WTC11 (cell line): Measurements from ENCODE around the gene CSNK1G1. TPM values are rescaled to one million over a fixed set of nuclear protein-coding genes. Genes with fewer than 3 reads are reported as not detected.

Experiments used
- ATAC-seq: fragments of 200-7000 bp; cut with Tn5 transposase; 2 replicates; pipeline ENCODE4 v1.10.0; 2021; ENCODE audit warnings: mild to moderate bottlenecking, moderate library complexity
- CTCF ChIA-PET: fragments of 300-600 bp; sonication (Branson Sonifier 250); formaldehyde crosslinking; loops from one replicate; lab custom pipeline; 2021; ENCODE audit warnings: antibody characterized with exemption; lab: Charles Lee
- POLR2A ChIA-PET: fragments of 350-600 bp; sonication (Branson Sonifier 250); formaldehyde crosslinking; loops from one replicate; lab custom pipeline; 2021; ENCODE audit warnings: antibody characterized with exemption; lab: Charles Lee
- DNase-seq: peaks from one replicate; pipeline ENCODE4 v3.0.0; 2021; ENCODE audit warnings: low spot score
- H3K27ac Mint-ChIP-seq: 2 replicates; pipeline ENCODE4 v1.8.0; 2021; ENCODE audit warnings: mixed read lengths
- H3K27me3 Mint-ChIP-seq: 2 replicates; pipeline ENCODE4 v1.8.0; 2021; ENCODE audit warnings: low read depth, mild to moderate bottlenecking, moderate library complexity, mixed read lengths
- H3K36me3 Mint-ChIP-seq: 2 replicates; pipeline ENCODE4 v1.8.0; 2021; ENCODE audit warnings: mixed read lengths
- H3K4me1 Mint-ChIP-seq: 2 replicates; pipeline ENCODE4 v1.8.0; 2022; ENCODE audit warnings: mixed read lengths
- H3K4me3 Mint-ChIP-seq: 2 replicates; pipeline ENCODE4 v1.8.0; 2021; ENCODE audit warnings: mild to moderate bottlenecking, moderate library complexity, mixed read lengths
- H3K9me3 Mint-ChIP-seq: 2 replicates; pipeline ENCODE4 v1.8.0; 2021; ENCODE audit warnings: mixed read lengths
- CREB1 ChIP-seq: sonication (generic); formaldehyde crosslinking; IDR thresholded peaks from 2 replicates; pipeline ENCODE4 v1.8.0; 2023; ENCODE audit warnings: mild to moderate bottlenecking, missing genetic modification reagents
- CTCF ChIP-seq: fragments of 200-600 bp; IDR thresholded peaks from 2 replicates; pipeline ENCODE4 v1.8.0; 2022; ENCODE audit warnings: antibody characterized with exemption
- E2F4 ChIP-seq: sonication (generic); formaldehyde crosslinking; IDR thresholded peaks from 2 replicates; pipeline ENCODE4 v1.8.1; 2022; ENCODE audit warnings: low read depth, mild to moderate bottlenecking, moderate library complexity, missing genetic modification reagents, borderline replicate concordance
- ESRRA ChIP-seq: sonication (generic); formaldehyde crosslinking; IDR thresholded peaks from 2 replicates; pipeline ENCODE4 v1.8.1; 2022; ENCODE audit warnings: mild to moderate bottlenecking, missing genetic modification reagents, borderline replicate concordance
- FOXP1 ChIP-seq: sonication (generic); formaldehyde crosslinking; IDR thresholded peaks from 2 replicates; pipeline ENCODE4 v1.8.0; 2022; ENCODE audit warnings: missing genetic modification reagents, mild to moderate bottlenecking, moderate library complexity, borderline replicate concordance
- GRHL2 ChIP-seq: fragments of 250-450 bp; sonication (Bioruptor Pico); IDR thresholded peaks from 2 replicates; pipeline ENCODE4 v1.8.0; 2022; ENCODE audit warnings: mild to moderate bottlenecking, moderate library complexity; ENCODE audit not compliant: insufficient replicate concordance, severe bottlenecking
- HMGA2 ChIP-seq: fragments of 250-450 bp; sonication (Bioruptor Pico); IDR thresholded peaks from 2 replicates; pipeline ENCODE4 v1.4.0; 2021; ENCODE audit warnings: mild to moderate bottlenecking, moderate library complexity
- NFATC4 ChIP-seq: fragments of 250-450 bp; sonication (Bioruptor Pico); IDR thresholded peaks from 2 replicates; pipeline ENCODE4 v1.9.0; 2021; ENCODE audit warnings: mild to moderate bottlenecking
- NFE2L1 ChIP-seq: sonication (generic); formaldehyde crosslinking; IDR thresholded peaks from 2 replicates; pipeline ENCODE4 v1.8.1; 2023; ENCODE audit warnings: missing genetic modification reagents
- NR1H2 ChIP-seq: sonication (generic); formaldehyde crosslinking; IDR thresholded peaks from 2 replicates; pipeline ENCODE4 v1.9.0; 2021; ENCODE audit warnings: mild to moderate bottlenecking, moderate library complexity, missing genetic modification reagents
- NR2C2 ChIP-seq: sonication (generic); formaldehyde crosslinking; IDR thresholded peaks from 2 replicates; pipeline ENCODE4 v1.8.0; 2022; ENCODE audit warnings: mild to moderate bottlenecking, missing genetic modification reagents
- NR3C1 ChIP-seq: sonication (generic); formaldehyde crosslinking; conservative IDR thresholded peaks from 2 replicates; pipeline ENCODE4 v1.8.1; 2023; ENCODE audit warnings: low read depth, mild to moderate bottlenecking, missing genetic modification reagents
- PRRX2 ChIP-seq: fragments of 250-450 bp; sonication (Bioruptor Pico); IDR thresholded peaks from 2 replicates; pipeline ENCODE4 v1.8.0; 2021; ENCODE audit warnings: mild to moderate bottlenecking
- STAT6 ChIP-seq: sonication (generic); formaldehyde crosslinking; conservative IDR thresholded peaks from 2 replicates; pipeline ENCODE4 v1.8.1; 2023; ENCODE audit warnings: mild to moderate bottlenecking, low read depth, missing genetic modification reagents, moderate library complexity
- TEAD1 ChIP-seq: sonication (generic); formaldehyde crosslinking; IDR thresholded peaks from 2 replicates; pipeline ENCODE4 v1.8.0; 2022; ENCODE audit warnings: mild to moderate bottlenecking, missing genetic modification reagents
- USF1 ChIP-seq: sonication (generic); formaldehyde crosslinking; IDR thresholded peaks from 2 replicates; pipeline ENCODE4 v1.8.0; 2022; ENCODE audit warnings: mild to moderate bottlenecking, missing genetic modification reagents
- ZBTB43 ChIP-seq: sonication (generic); formaldehyde crosslinking; IDR thresholded peaks from 2 replicates; pipeline ENCODE4 v1.8.1; 2023; ENCODE audit warnings: mild to moderate bottlenecking, missing genetic modification reagents
- ZMAT4 ChIP-seq: fragments of 250-450 bp; sonication (Bioruptor Pico); IDR thresholded peaks from 2 replicates; pipeline ENCODE4 v1.9.0; 2021; ENCODE audit warnings: mild to moderate bottlenecking
- ZNF219 ChIP-seq: sonication (generic); formaldehyde crosslinking; IDR thresholded peaks from 2 replicates; pipeline ENCODE4 v1.8.0; 2023; ENCODE audit warnings: missing genetic modification reagents, mild to moderate bottlenecking, borderline replicate concordance
- ZNF317 ChIP-seq: sonication (generic); formaldehyde crosslinking; IDR thresholded peaks from 2 replicates; pipeline ENCODE4 v1.8.1; 2023; ENCODE audit warnings: low read depth, mild to moderate bottlenecking, moderate library complexity, missing genetic modification reagents, borderline replicate concordance
- ZNF416 ChIP-seq: fragments of 250-450 bp; sonication (Bioruptor Pico); IDR thresholded peaks from 2 replicates; pipeline ENCODE4 v1.9.0; 2021; ENCODE audit warnings: mild to moderate bottlenecking, inconsistent platforms
- ZNF423 ChIP-seq: fragments of 250-450 bp; sonication (Bioruptor Pico); IDR thresholded peaks from 2 replicates; pipeline ENCODE4 v2.1.2; 2022; ENCODE audit warnings: mild to moderate bottlenecking, moderate library complexity
- ZNF425 ChIP-seq: fragments of 250-450 bp; sonication (Bioruptor Pico); conservative IDR thresholded peaks from 2 replicates; pipeline ENCODE4 v1.9.0; 2021; ENCODE audit warnings: mild to moderate bottlenecking
- ZNF671 ChIP-seq: fragments of 250-450 bp; sonication (Bioruptor Pico); IDR thresholded peaks from 2 replicates; pipeline ENCODE4 v1.8.0; 2021; ENCODE audit warnings: mild to moderate bottlenecking
- ZSCAN18 ChIP-seq: fragments of 250-450 bp; sonication (Bioruptor Pico); IDR thresholded peaks from 2 replicates; pipeline ENCODE4 v2.1.2; 2022; ENCODE audit warnings: mild to moderate bottlenecking, moderate library complexity
- total RNA-seq: library from RNA; stranded (reverse); gene quantifications from 3 replicates; pipeline ENCODE4 v1.2.3, GENCODE V29; 2021

The CSNK1G1 gene
- total RNA-seq, 1 experiment from 2014 or later, result 19.3 TPM

GRCh38 chr15:64213646-64214045 is 142.3 kb downstream of the CSNK1G1 start:
- Mint-ChIP-seq H3K27ac (no peak overlapping the region), H3K4me1 (0 out of 2 replicates have a peak, but pooled peaks cover 4% of the 10 kb centered on the region), H3K4me3 (no peak overlapping the region), H3K27me3 (no peaks in the 10 kb centered on the region), H3K36me3 (peaks cover 8% of the 10 kb centered on the region), H3K9me3 (no peaks in the 10 kb centered on the region)
- ChIA-PET CTCF (interaction anchor here (1.2 kb wide), 1 partner anchor 468 kb away, joined by 3 read pairs; no protein-coding TSS in a partner anchor), POLR2A (no interaction called here)
- no peak for TF ChIP-seq ZNF671 (CRISPR knock-in tag)
- no peak for TF ChIP-seq ZMAT4 (CRISPR knock-in tag)
- no peak for TF ChIP-seq TEAD1
- TF ChIP-seq ZNF416 (CRISPR knock-in tag), result no peak
- TF ChIP-seq NFATC4 (CRISPR knock-in tag), result no peak
- no peak for TF ChIP-seq NFE2L1
- TF ChIP-seq ZBTB43 (CRISPR knock-in tag), result no peak
- TF ChIP-seq PRRX2 (CRISPR knock-in tag), result no peak
- TF ChIP-seq ESRRA (CRISPR knock-in tag), result no peak
- TF ChIP-seq STAT6 (CRISPR knock-in tag), result no peak
- no peak for TF ChIP-seq NR3C1 (CRISPR knock-in tag)
- DNase-seq, result no peak
- ATAC-seq, result no peak

- no peak overlapping the region for H3K4me3 Mint-ChIP-seq
- no peak overlapping the region for H3K27ac Mint-ChIP-seq
- ChIA-PET CTCF (no interaction called here), POLR2A (no interaction called here)
- H3K9me3 Mint-ChIP-seq, result no peaks in the 10 kb centered on the region
- no peaks in the 10 kb centered on the region for H3K27me3 Mint-ChIP-seq
- peaks cover 8% of the 10 kb centered on the region for H3K36me3 Mint-ChIP-seq
- ATAC-seq (no peak), DNase-seq (no peak)
- no peak for TF ChIP-seq GRHL2 (CRISPR knock-in tag)
- TF ChIP-seq ZNF425 (CRISPR knock-in tag), result no peak
- no peak for TF ChIP-seq CTCF
- TF ChIP-seq USF1 (CRISPR knock-in tag), result no peak
- TF ChIP-seq CREB1 (CRISPR knock-in tag), result no peak
- no peak for TF ChIP-seq FOXP1 (CRISPR knock-in tag)
- TF ChIP-seq ZNF219 (CRISPR knock-in tag), result no peak
- no peak for TF ChIP-seq NR1H2
- TF ChIP-seq ZSCAN18, result no peak
- no peak for TF ChIP-seq HMGA2 (CRISPR knock-in tag)
- TF ChIP-seq ZNF423 (CRISPR knock-in tag), result no peak
- no peak for TF ChIP-seq E2F4 (CRISPR knock-in tag)
- TF ChIP-seq ZNF317 (CRISPR knock-in tag), result no peak
- no peak for TF ChIP-seq NR2C2
- 0 out of 2 replicates have a peak, but pooled peaks cover 4% of the 10 kb centered on the region for H3K4me1 Mint-ChIP-seq
These were observed 144.3 kb downstream of the CSNK1G1 start for GRCh38 chr15:64211696-64212095.
